ENCODE data around the gene FXYD5. TPM values are rescaled to one million over a fixed set of nuclear protein-coding genes. Genes with fewer than 3 reads are reported as not detected.
A peak's percentile ranks its signal among the peaks of the same experiment; 100 is the strongest.

FXYD5 gene
- total and polyA plus RNA-seq, 2 donors (not counting 1 experiment from before 2014, with no cell fraction given): 310 to 390 TPM

DNA sequence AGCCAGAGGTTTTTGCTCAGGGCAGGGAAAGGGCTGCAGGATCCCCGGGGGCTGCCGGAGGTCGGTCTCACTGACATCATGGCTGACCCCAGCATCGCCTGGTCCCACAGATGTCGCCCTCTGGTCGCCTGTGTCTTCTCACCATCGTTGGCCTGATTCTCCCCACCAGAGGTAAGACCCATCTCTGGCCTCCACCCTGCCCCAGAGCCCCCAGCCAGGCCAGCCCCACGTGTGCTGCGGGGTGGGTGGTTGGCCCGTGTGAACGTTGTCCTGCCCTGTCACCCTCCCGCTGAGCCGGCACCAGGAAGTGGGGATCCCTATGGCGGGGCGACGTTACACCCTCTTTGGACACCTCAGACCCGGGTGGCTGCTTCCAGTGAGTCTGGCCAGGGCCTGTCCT, 906 bp downstream of the FXYD5 start:
- TF ChIP-seq EZH2 (IDR thresholded peaks at IDR 0.05; ENCODE audit: borderline replicate concordance, insufficient read depth, low read depth, low read length, poor library complexity, severe bottlenecking): no peak
- TF ChIP-seq, protein P1, sequence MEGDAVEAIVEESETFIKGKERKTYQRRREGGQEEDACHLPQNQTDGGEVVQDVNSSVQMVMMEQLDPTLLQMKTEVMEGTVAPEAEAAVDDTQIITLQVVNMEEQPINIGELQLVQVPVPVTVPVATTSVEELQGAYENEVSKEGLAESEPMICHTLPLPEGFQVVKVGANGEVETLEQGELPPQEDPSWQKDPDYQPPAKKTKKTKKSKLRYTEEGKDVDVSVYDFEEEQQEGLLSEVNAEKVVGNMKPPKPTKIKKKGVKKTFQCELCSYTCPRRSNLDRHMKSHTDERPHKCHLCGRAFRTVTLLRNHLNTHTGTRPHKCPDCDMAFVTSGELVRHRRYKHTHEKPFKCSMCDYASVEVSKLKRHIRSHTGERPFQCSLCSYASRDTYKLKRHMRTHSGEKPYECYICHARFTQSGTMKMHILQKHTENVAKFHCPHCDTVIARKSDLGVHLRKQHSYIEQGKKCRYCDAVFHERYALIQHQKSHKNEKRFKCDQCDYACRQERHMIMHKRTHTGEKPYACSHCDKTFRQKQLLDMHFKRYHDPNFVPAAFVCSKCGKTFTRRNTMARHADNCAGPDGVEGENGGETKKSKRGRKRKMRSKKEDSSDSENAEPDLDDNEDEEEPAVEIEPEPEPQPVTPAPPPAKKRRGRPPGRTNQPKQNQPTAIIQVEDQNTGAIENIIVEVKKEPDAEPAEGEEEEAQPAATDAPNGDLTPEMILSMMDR (IDR thresholded peaks at IDR 0.05): no peak
- ChIA-PET POLR2A (interaction anchor here (2.0 to 2.1 kb wide), 2 partner anchors 48 to 51 kb away, joined by 5 to 7 read pairs; no protein-coding TSS in a partner anchor), CTCF (interaction anchor here (1.1 to 6.6 kb wide), 5 partner anchors 13 to 57 kb away, joined by 4 to 77 read pairs (median 6); partner anchors contain the start of gene FXYD7)
- Histone ChIP-seq H3K27me3 (replicated peaks in 1 of 4; ENCODE audit: control extremely low read depth in 1 of 4, control insufficient read depth in 3 of 4, insufficient read depth in 4 of 4, low read length in 3 of 4) (peaks cover 0 to 3% (median 0%) of the 10 kb centered on the region in 4 experiments), H2AFZ (ENCODE audit: insufficient read depth, low read depth, low read length, poor library complexity, severe bottlenecking) (peak overlapping the region; percentile 90), H3K27ac (ENCODE audit: low read length in 2 of 2) (peak overlapping the region; percentile 43 to 85), H3K4me3 (ENCODE audit: control extremely low read depth in 1 of 5, extremely low read depth in 1 of 5, insufficient read depth in 1 of 5, low read depth in 2 of 5, low read length in 4 of 5) (peak overlapping the region; percentile 32 to 93 (median 90)), H3K4me1 (ENCODE audit: control insufficient read depth in 2 of 2, insufficient read depth in 2 of 2, low read length in 2 of 2) (peaks cover 20 to 25% of the 10 kb centered on the region in 2 donors), H4K20me1 (ENCODE audit: control insufficient read depth, insufficient read depth, low read length, poor library complexity, severe bottlenecking) (peaks cover 33% of the 10 kb centered on the region), H3K9me3 (ENCODE audit: control extremely low read depth in 1 of 3, control insufficient read depth in 2 of 3, insufficient read depth in 1 of 3, low read length in 2 of 3) (no peaks in the 10 kb centered on the region), H3K4me2 (replicated peaks; ENCODE audit: low read depth, low read length, poor library complexity, severe bottlenecking) (peak overlapping the region; percentile 100), H3K9ac (ENCODE audit: low read length) (peak overlapping the region; percentile 77), H3K36me3 (replicated peaks in 1 of 2; ENCODE audit: control extremely low read depth in 1 of 2, control insufficient read depth in 1 of 2, extremely low read depth in 1 of 2, insufficient read depth in 2 of 2, low read length in 1 of 2) (peaks cover 10 to 39% of the 10 kb centered on the region in 2 experiments), H3K79me2 (ENCODE audit: control insufficient read depth, insufficient read depth, low read length) (peaks cover 52% of the 10 kb centered on the region)
- 0% methylated on average over 17 of the region's 17 CpGs for WGBS (ENCODE audit: insufficient coverage)
- peaks cover 50% of the 10 kb centered on the region for H3K4me1 Mint-ChIP-seq
- no peaks in the 10 kb centered on the region for H3K27me3 Mint-ChIP-seq
- DNase-seq (peak; percentile 44), ATAC-seq (ENCODE audit: low read depth) (peak; percentile 11)
- H3K9me3 Mint-ChIP-seq (ENCODE audit: insufficient read depth): no peaks in the 10 kb centered on the region
- intact Hi-C loops (cut with micrococcal nuclease): loop anchor here (2.0 to 10.0 kb wide), 4 partner anchors 51 to 309 kb away; partner anchors contain the start of gene LSR
- peak overlapping the region; percentile 97 for H3K27ac Mint-ChIP-seq
- peak overlapping the region; percentile 100 for H3K4me3 Mint-ChIP-seq

DNA sequence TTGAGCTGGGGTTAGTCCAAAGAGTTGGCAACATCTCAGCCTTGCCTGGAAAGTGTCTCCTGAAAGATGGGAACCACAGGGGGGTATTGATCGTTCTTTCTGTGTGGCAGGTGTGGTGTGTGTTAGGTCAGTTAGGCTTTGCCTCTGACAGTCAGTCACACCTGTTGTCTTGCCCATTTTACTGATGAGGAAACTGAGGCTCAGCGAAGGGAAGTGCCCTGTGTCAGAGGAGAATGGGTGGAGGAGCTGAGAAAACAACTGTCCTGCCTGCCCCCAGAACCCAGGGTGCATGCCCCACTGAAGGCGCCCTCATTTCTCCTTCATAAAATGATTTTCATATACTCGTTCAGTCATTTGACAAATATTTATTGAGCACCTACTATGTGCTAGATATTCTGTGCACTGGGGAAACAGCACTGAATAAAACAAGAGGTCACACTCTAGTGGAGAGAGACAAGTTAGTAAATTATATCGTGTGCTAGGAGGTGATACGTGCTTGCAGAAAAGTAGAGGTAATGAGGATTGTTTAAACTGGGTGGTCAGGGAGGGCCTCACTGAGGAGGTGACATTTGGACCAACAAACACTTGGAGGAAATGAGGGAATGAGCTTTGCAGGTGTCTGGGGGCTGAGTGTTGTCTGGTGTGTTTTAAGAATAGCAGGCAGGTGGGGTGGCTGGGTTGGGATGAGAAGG, 1.6 kb downstream of the FXYD5 start:
- Mint-ChIP-seq H3K27me3 (no peaks in the 10 kb centered on the region), H3K27ac (peak overlapping the region; percentile 97), H3K4me3 (peak overlapping the region; percentile 100), H3K4me1 (peaks cover 51% of the 10 kb centered on the region), H3K9me3 (ENCODE audit: insufficient read depth) (no peaks in the 10 kb centered on the region)
- Histone ChIP-seq H3K4me3 (ENCODE audit: control extremely low read depth in 1 of 5, extremely low read depth in 1 of 5, insufficient read depth in 1 of 5, low read depth in 2 of 5, low read length in 4 of 5) (peak overlapping the region; percentile 34 to 93 (median 90)), H4K20me1 (ENCODE audit: control insufficient read depth, insufficient read depth, low read length, poor library complexity, severe bottlenecking) (peaks cover 33% of the 10 kb centered on the region), H3K9ac (ENCODE audit: low read length) (peak overlapping the region; percentile 77), H3K27me3 (replicated peaks in 1 of 4; ENCODE audit: control extremely low read depth in 1 of 4, control insufficient read depth in 3 of 4, insufficient read depth in 4 of 4, low read length in 3 of 4) (peaks cover 0 to 3% (median 0%) of the 10 kb centered on the region in 4 experiments), H2AFZ (ENCODE audit: insufficient read depth, low read depth, low read length, poor library complexity, severe bottlenecking) (no peak overlapping the region), H3K4me1 (ENCODE audit: control insufficient read depth in 2 of 2, insufficient read depth in 2 of 2, low read length in 2 of 2) (peaks cover 20 to 25% of the 10 kb centered on the region in 2 donors), H3K27ac (ENCODE audit: low read length in 2 of 2) (peak overlapping the region in 1 of 2 donors; percentile 85), H3K9me3 (ENCODE audit: control extremely low read depth in 1 of 3, control insufficient read depth in 2 of 3, insufficient read depth in 1 of 3, low read length in 2 of 3) (no peaks in the 10 kb centered on the region), H3K79me2 (ENCODE audit: control insufficient read depth, insufficient read depth, low read length) (peaks cover 52% of the 10 kb centered on the region), H3K4me2 (replicated peaks; ENCODE audit: low read depth, low read length, poor library complexity, severe bottlenecking) (peak overlapping the region; percentile 100), H3K36me3 (replicated peaks in 1 of 2; ENCODE audit: control extremely low read depth in 1 of 2, control insufficient read depth in 1 of 2, extremely low read depth in 1 of 2, insufficient read depth in 2 of 2, low read length in 1 of 2) (peaks cover 10 to 46% of the 10 kb centered on the region in 2 experiments)
- WGBS (ENCODE audit: insufficient coverage): 70% methylated on average over 5 of the region's 6 CpGs
- DNase-seq (no peak), ATAC-seq (ENCODE audit: low read depth) (no peak)
- intact Hi-C loops (cut with micrococcal nuclease): loop anchor here (2.0 to 10.0 kb wide), 4 partner anchors 51 to 309 kb away; partner anchors contain the start of gene LSR
- CTCF ChIA-PET: interaction anchor here (1.5 to 1.9 kb wide), 2 partner anchors 20 to 50 kb away, joined by 4 to 6 read pairs; no protein-coding TSS in a partner anchor
- POLR2A ChIA-PET: no interaction called here
- TF ChIP-seq EZH2 (IDR thresholded peaks at IDR 0.05; ENCODE audit: borderline replicate concordance, insufficient read depth, low read depth, low read length, poor library complexity, severe bottlenecking): no peak
- TF ChIP-seq, protein P1 (IDR thresholded peaks at IDR 0.05): no peak

All from B cell (primary cell).